Measurements from ENCODE around the gene MYCL.

DNA sequence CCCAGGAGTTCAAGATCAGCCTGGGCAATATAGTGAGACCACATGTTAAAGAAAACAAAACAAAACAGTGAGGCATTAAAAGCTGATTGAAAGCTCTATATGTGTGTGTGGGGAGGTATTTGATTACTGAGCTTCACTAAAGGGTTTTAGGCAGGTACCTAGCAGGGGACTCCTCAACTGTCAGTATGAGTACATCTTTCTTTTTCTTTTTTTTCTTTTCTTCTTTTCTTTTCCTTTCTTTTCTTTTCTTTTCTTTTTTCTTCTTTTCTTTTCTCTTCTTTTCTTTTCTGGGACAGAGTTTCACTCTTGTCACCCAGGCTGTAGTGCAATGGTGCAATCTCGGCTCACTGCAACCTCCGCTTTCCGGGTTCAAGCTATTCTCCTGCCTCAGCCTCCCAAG lies 8.5 kb upstream of the MYCL start:
- TF ChIP-seq ZNF140 (tag by site-specific recombination; IDR thresholded peaks at IDR 0.05) (no peak), ZNF324 (tag by site-specific recombination; IDR thresholded peaks at IDR 0.05) (no peak), ZFP41 (tag by site-specific recombination; IDR thresholded peaks at IDR 0.05; ENCODE audit: borderline replicate concordance) (no peak), ZNF221 (tag by site-specific recombination; IDR thresholded peaks at IDR 0.05; ENCODE audit: borderline replicate concordance) (no peak), ZNF350 (tag by site-specific recombination; IDR thresholded peaks at IDR 0.05) (no peak), ZSCAN30 (tag by site-specific recombination; IDR thresholded peaks at IDR 0.05) (no peak), BCL11A (tag by site-specific recombination; IDR thresholded peaks at IDR 0.05; ENCODE audit: low read depth) (no peak), ZNF24 (tag by site-specific recombination; IDR thresholded peaks at IDR 0.05) (no peak), ZNF394 (tag by site-specific recombination; IDR thresholded peaks at IDR 0.05; ENCODE audit: borderline replicate concordance) (no peak)
- TF ChIP-seq, protein P1, sequence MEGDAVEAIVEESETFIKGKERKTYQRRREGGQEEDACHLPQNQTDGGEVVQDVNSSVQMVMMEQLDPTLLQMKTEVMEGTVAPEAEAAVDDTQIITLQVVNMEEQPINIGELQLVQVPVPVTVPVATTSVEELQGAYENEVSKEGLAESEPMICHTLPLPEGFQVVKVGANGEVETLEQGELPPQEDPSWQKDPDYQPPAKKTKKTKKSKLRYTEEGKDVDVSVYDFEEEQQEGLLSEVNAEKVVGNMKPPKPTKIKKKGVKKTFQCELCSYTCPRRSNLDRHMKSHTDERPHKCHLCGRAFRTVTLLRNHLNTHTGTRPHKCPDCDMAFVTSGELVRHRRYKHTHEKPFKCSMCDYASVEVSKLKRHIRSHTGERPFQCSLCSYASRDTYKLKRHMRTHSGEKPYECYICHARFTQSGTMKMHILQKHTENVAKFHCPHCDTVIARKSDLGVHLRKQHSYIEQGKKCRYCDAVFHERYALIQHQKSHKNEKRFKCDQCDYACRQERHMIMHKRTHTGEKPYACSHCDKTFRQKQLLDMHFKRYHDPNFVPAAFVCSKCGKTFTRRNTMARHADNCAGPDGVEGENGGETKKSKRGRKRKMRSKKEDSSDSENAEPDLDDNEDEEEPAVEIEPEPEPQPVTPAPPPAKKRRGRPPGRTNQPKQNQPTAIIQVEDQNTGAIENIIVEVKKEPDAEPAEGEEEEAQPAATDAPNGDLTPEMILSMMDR (tag by site-specific recombination; IDR thresholded peaks at IDR 0.05): no peak
- TF ChIP-seq, protein P2, sequence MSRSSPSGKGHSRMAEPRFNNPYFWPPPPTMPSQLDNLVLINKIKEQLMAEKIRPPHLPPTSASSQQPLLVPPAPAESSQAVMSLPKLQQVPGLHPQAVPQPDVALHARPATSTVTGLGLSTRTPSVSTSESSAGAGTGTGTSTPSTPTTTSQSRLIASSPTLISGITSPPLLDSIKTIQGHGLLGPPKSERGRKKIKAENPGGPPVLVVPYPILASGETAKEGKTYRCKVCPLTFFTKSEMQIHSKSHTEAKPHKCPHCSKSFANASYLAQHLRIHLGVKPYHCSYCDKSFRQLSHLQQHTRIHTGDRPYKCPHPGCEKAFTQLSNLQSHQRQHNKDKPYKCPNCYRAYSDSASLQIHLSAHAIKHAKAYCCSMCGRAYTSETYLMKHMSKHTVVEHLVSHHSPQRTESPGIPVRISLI (tag by site-specific recombination; IDR thresholded peaks at IDR 0.05): no peak
- TF ChIP-seq, protein P3, sequence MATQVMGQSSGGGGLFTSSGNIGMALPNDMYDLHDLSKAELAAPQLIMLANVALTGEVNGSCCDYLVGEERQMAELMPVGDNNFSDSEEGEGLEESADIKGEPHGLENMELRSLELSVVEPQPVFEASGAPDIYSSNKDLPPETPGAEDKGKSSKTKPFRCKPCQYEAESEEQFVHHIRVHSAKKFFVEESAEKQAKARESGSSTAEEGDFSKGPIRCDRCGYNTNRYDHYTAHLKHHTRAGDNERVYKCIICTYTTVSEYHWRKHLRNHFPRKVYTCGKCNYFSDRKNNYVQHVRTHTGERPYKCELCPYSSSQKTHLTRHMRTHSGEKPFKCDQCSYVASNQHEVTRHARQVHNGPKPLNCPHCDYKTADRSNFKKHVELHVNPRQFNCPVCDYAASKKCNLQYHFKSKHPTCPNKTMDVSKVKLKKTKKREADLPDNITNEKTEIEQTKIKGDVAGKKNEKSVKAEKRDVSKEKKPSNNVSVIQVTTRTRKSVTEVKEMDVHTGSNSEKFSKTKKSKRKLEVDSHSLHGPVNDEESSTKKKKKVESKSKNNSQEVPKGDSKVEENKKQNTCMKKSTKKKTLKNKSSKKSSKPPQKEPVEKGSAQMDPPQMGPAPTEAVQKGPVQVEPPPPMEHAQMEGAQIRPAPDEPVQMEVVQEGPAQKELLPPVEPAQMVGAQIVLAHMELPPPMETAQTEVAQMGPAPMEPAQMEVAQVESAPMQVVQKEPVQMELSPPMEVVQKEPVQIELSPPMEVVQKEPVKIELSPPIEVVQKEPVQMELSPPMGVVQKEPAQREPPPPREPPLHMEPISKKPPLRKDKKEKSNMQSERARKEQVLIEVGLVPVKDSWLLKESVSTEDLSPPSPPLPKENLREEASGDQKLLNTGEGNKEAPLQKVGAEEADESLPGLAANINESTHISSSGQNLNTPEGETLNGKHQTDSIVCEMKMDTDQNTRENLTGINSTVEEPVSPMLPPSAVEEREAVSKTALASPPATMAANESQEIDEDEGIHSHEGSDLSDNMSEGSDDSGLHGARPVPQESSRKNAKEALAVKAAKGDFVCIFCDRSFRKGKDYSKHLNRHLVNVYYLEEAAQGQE (tag by site-specific recombination; IDR thresholded peaks at IDR 0.05): no peak
- TF ChIP-seq, protein P4, sequence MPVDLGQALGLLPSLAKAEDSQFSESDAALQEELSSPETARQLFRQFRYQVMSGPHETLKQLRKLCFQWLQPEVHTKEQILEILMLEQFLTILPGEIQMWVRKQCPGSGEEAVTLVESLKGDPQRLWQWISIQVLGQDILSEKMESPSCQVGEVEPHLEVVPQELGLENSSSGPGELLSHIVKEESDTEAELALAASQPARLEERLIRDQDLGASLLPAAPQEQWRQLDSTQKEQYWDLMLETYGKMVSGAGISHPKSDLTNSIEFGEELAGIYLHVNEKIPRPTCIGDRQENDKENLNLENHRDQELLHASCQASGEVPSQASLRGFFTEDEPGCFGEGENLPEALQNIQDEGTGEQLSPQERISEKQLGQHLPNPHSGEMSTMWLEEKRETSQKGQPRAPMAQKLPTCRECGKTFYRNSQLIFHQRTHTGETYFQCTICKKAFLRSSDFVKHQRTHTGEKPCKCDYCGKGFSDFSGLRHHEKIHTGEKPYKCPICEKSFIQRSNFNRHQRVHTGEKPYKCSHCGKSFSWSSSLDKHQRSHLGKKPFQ (tag by site-specific recombination; IDR thresholded peaks at IDR 0.05): no peak
- TF ChIP-seq, protein P5, sequence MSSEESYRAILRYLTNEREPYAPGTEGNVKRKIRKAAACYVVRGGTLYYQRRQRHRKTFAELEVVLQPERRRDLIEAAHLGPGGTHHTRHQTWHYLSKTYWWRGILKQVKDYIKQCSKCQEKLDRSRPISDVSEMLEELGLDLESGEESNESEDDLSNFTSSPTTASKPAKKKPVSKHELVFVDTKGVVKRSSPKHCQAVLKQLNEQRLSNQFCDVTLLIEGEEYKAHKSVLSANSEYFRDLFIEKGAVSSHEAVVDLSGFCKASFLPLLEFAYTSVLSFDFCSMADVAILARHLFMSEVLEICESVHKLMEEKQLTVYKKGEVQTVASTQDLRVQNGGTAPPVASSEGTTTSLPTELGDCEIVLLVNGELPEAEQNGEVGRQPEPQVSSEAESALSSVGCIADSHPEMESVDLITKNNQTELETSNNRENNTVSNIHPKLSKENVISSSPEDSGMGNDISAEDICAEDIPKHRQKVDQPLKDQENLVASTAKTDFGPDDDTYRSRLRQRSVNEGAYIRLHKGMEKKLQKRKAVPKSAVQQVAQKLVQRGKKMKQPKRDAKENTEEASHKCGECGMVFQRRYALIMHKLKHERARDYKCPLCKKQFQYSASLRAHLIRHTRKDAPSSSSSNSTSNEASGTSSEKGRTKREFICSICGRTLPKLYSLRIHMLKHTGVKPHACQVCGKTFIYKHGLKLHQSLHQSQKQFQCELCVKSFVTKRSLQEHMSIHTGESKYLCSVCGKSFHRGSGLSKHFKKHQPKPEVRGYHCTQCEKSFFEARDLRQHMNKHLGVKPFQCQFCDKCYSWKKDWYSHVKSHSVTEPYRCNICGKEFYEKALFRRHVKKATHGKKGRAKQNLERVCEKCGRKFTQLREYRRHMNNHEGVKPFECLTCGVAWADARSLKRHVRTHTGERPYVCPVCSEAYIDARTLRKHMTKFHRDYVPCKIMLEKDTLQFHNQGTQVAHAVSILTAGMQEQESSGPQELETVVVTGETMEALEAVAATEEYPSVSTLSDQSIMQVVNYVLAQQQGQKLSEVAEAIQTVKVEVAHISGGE (tag by site-specific recombination; conservative IDR thresholded peaks at IDR 0.05; ENCODE audit: low read depth): no peak

Measured in HEK293 (cell line).